WTC11 (cell line): ENCODE measurements around the gene POLK. TPM values are rescaled to one million over a fixed set of nuclear protein-coding genes. Genes with fewer than 3 reads are reported as not detected.

ENCODE experiments used
- ATAC-seq: fragments of 200-7000 bp; cut with Tn5 transposase; 2 replicates; pipeline ENCODE4 v1.10.0; 2021; ENCODE audit warnings: mild to moderate bottlenecking, moderate library complexity
- CTCF ChIA-PET: fragments of 300-600 bp; sonication (Branson Sonifier 250); formaldehyde crosslinking; loops from one replicate; lab custom pipeline; 2021; ENCODE audit warnings: antibody characterized with exemption; lab: Charles Lee
- POLR2A ChIA-PET: fragments of 350-600 bp; sonication (Branson Sonifier 250); formaldehyde crosslinking; loops from one replicate; lab custom pipeline; 2021; ENCODE audit warnings: antibody characterized with exemption; lab: Charles Lee
- DNase-seq: peaks from one replicate; pipeline ENCODE4 v3.0.0; 2021; ENCODE audit warnings: low spot score
- H3K27ac Mint-ChIP-seq: 2 replicates; pipeline ENCODE4 v1.8.0; 2021; ENCODE audit warnings: mixed read lengths
- H3K27me3 Mint-ChIP-seq: 2 replicates; pipeline ENCODE4 v1.8.0; 2021; ENCODE audit warnings: low read depth, mild to moderate bottlenecking, moderate library complexity, mixed read lengths
- H3K36me3 Mint-ChIP-seq: 2 replicates; pipeline ENCODE4 v1.8.0; 2021; ENCODE audit warnings: mixed read lengths
- H3K4me1 Mint-ChIP-seq: 2 replicates; pipeline ENCODE4 v1.8.0; 2022; ENCODE audit warnings: mixed read lengths
- H3K4me3 Mint-ChIP-seq: 2 replicates; pipeline ENCODE4 v1.8.0; 2021; ENCODE audit warnings: mild to moderate bottlenecking, moderate library complexity, mixed read lengths
- H3K9me3 Mint-ChIP-seq: 2 replicates; pipeline ENCODE4 v1.8.0; 2021; ENCODE audit warnings: mixed read lengths
- ATF1 ChIP-seq: sonication (generic); formaldehyde crosslinking; IDR thresholded peaks from 2 replicates; pipeline ENCODE4 v1.8.1; 2023; ENCODE audit warnings: mild to moderate bottlenecking, moderate library complexity, missing genetic modification reagents
- E2F1 ChIP-seq: sonication (generic); formaldehyde crosslinking; IDR thresholded peaks from 2 replicates; pipeline ENCODE4 v1.8.0; 2022; ENCODE audit warnings: mild to moderate bottlenecking, missing genetic modification reagents
- EMX1 ChIP-seq: fragments of 250-450 bp; sonication (Bioruptor Pico); IDR thresholded peaks from 2 replicates; pipeline ENCODE4 v1.8.0; 2021; ENCODE audit warnings: mild to moderate bottlenecking
- ESRRA ChIP-seq: sonication (generic); formaldehyde crosslinking; IDR thresholded peaks from 2 replicates; pipeline ENCODE4 v1.8.1; 2022; ENCODE audit warnings: mild to moderate bottlenecking, missing genetic modification reagents, borderline replicate concordance
- KAT7 ChIP-seq: sonication (generic); formaldehyde crosslinking; IDR thresholded peaks from 2 replicates; pipeline ENCODE4 v1.8.1; 2023; ENCODE audit warnings: missing genetic modification reagents, mild to moderate bottlenecking, borderline replicate concordance
- MAX ChIP-seq: sonication (generic); formaldehyde crosslinking; IDR thresholded peaks from 2 replicates; pipeline ENCODE4 v1.8.0; 2022; ENCODE audit warnings: mild to moderate bottlenecking, missing genetic modification reagents
- NFYB ChIP-seq: sonication (generic); formaldehyde crosslinking; conservative IDR thresholded peaks from 2 replicates; pipeline ENCODE4 v1.8.0; 2022; ENCODE audit warnings: low read depth, missing genetic modification reagents
- NR3C1 ChIP-seq: sonication (generic); formaldehyde crosslinking; conservative IDR thresholded peaks from 2 replicates; pipeline ENCODE4 v1.8.1; 2023; ENCODE audit warnings: low read depth, mild to moderate bottlenecking, missing genetic modification reagents
- PREB ChIP-seq: sonication (generic); formaldehyde crosslinking; IDR thresholded peaks from 2 replicates; pipeline ENCODE4 v1.8.1; 2022; ENCODE audit warnings: mild to moderate bottlenecking, missing genetic modification reagents, moderate library complexity, borderline replicate concordance
- RORB ChIP-seq: fragments of 250-450 bp; sonication (Bioruptor Pico); IDR thresholded peaks from 2 replicates; pipeline ENCODE4 v1.9.0; 2021; ENCODE audit warnings: mild to moderate bottlenecking
- TEAD1 ChIP-seq: sonication (generic); formaldehyde crosslinking; IDR thresholded peaks from 2 replicates; pipeline ENCODE4 v1.8.0; 2022; ENCODE audit warnings: mild to moderate bottlenecking, missing genetic modification reagents
- TEAD4 ChIP-seq: sonication (generic); formaldehyde crosslinking; IDR thresholded peaks from 2 replicates; pipeline ENCODE4 v1.8.0; 2022; ENCODE audit warnings: mild to moderate bottlenecking, missing genetic modification reagents
- ZNF317 ChIP-seq: sonication (generic); formaldehyde crosslinking; IDR thresholded peaks from 2 replicates; pipeline ENCODE4 v1.8.1; 2023; ENCODE audit warnings: low read depth, mild to moderate bottlenecking, moderate library complexity, missing genetic modification reagents, borderline replicate concordance
- ZNF416 ChIP-seq: fragments of 250-450 bp; sonication (Bioruptor Pico); IDR thresholded peaks from 2 replicates; pipeline ENCODE4 v1.9.0; 2021; ENCODE audit warnings: mild to moderate bottlenecking, inconsistent platforms
- ZNF423 ChIP-seq: fragments of 250-450 bp; sonication (Bioruptor Pico); IDR thresholded peaks from 2 replicates; pipeline ENCODE4 v2.1.2; 2022; ENCODE audit warnings: mild to moderate bottlenecking, moderate library complexity
- ZNF671 ChIP-seq: fragments of 250-450 bp; sonication (Bioruptor Pico); IDR thresholded peaks from 2 replicates; pipeline ENCODE4 v1.8.0; 2021; ENCODE audit warnings: mild to moderate bottlenecking
- total RNA-seq: library from RNA; stranded (reverse); gene quantifications from 3 replicates; pipeline ENCODE4 v1.2.3, GENCODE V29; 2021
- TF ChIP-seq, protein P1 (sequence below): fragments of 250-450 bp; sonication (Bioruptor Pico); IDR thresholded peaks from 2 replicates; pipeline ENCODE4 v1.9.0; 2021; ENCODE audit warnings: moderate library complexity, mild to moderate bottlenecking, inconsistent platforms, borderline replicate concordance
- TF ChIP-seq, protein P2 (sequence below): sonication (generic); formaldehyde crosslinking; IDR thresholded peaks from 2 replicates; pipeline ENCODE4 v1.8.1; 2023; ENCODE audit warnings: mild to moderate bottlenecking, missing genetic modification reagents
- TF ChIP-seq, protein P3 (sequence below): sonication (generic); formaldehyde crosslinking; IDR thresholded peaks from 2 replicates; pipeline ENCODE4 v1.8.0; 2022; ENCODE audit warnings: mild to moderate bottlenecking, missing genetic modification reagents
- TF ChIP-seq, protein P4 (sequence below): sonication (generic); formaldehyde crosslinking; IDR thresholded peaks from 2 replicates; pipeline ENCODE4 v1.8.0; 2022; ENCODE audit warnings: missing genetic modification reagents

POLK gene
- total RNA-seq, 1 experiment from 2014 or later = 7.1 TPM

DNA sequence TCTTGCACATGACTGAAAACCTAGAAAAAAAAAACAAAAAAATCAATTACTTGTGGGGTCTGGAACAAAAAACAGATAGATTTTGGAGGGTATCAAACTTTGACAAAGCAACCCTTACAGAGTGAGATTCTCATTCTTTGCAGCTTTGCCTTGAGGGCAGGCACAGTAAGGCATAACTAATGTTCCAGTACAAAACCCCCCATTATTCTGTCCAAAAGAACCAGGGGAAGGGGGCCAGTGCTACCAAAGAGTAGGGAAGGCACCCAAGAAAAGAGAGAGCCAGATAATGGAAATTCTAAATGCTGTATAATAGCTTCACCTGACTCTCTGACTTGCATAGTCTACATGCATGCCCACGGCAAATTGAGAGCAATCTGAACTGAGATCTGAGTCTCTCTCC lies 12.9 kb downstream of the POLK start (continued):
- TF ChIP-seq, protein P1, sequence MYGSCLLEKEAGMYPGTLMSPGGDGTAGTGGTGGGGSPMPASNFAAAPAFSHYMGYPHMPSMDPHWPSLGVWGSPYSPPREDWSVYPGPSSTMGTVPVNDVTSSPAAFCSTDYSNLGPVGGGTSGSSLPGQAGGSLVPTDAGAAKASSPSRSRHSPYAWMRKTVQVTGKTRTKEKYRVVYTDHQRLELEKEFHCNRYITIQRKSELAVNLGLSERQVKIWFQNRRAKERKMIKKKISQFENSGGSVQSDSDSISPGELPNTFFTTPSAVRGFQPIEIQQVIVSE (CRISPR knock-in tag) = no peak
- TF ChIP-seq NFYB (CRISPR knock-in tag) (no peak), NR3C1 (CRISPR knock-in tag) (no peak), ESRRA (CRISPR knock-in tag) (no peak)

GRCh38 chr5:75525344-75525743 lies 13.7 kb downstream of the POLK start:
- no peak for ATAC-seq
- TF ChIP-seq TEAD1 (CRISPR knock-in tag) (no peak), RORB (CRISPR knock-in tag) (no peak), ZNF671 (CRISPR knock-in tag) (no peak), ZNF423 (CRISPR knock-in tag) (no peak), PREB (no peak), ZNF416 (CRISPR knock-in tag) (no peak), TEAD4 (CRISPR knock-in tag) (no peak), ATF1 (CRISPR knock-in tag) (no peak), ZNF317 (no peak), E2F1 (no peak), EMX1 (CRISPR knock-in tag) (no peak), MAX (CRISPR knock-in tag) (no peak), ESRRA (CRISPR knock-in tag) (no peak), KAT7 (CRISPR knock-in tag) (no peak)
- TF ChIP-seq, protein P2, sequence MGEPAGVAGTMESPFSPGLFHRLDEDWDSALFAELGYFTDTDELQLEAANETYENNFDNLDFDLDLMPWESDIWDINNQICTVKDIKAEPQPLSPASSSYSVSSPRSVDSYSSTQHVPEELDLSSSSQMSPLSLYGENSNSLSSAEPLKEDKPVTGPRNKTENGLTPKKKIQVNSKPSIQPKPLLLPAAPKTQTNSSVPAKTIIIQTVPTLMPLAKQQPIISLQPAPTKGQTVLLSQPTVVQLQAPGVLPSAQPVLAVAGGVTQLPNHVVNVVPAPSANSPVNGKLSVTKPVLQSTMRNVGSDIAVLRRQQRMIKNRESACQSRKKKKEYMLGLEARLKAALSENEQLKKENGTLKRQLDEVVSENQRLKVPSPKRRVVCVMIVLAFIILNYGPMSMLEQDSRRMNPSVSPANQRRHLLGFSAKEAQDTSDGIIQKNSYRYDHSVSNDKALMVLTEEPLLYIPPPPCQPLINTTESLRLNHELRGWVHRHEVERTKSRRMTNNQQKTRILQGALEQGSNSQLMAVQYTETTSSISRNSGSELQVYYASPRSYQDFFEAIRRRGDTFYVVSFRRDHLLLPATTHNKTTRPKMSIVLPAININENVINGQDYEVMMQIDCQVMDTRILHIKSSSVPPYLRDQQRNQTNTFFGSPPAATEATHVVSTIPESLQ (CRISPR knock-in tag) = no peak
- TF ChIP-seq, protein P3, sequence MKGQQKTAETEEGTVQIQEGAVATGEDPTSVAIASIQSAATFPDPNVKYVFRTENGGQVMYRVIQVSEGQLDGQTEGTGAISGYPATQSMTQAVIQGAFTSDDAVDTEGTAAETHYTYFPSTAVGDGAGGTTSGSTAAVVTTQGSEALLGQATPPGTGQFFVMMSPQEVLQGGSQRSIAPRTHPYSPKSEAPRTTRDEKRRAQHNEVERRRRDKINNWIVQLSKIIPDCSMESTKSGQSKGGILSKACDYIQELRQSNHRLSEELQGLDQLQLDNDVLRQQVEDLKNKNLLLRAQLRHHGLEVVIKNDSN = no peak
- TF ChIP-seq, protein P1 (CRISPR knock-in tag) = no peak
- TF ChIP-seq, protein P4, sequence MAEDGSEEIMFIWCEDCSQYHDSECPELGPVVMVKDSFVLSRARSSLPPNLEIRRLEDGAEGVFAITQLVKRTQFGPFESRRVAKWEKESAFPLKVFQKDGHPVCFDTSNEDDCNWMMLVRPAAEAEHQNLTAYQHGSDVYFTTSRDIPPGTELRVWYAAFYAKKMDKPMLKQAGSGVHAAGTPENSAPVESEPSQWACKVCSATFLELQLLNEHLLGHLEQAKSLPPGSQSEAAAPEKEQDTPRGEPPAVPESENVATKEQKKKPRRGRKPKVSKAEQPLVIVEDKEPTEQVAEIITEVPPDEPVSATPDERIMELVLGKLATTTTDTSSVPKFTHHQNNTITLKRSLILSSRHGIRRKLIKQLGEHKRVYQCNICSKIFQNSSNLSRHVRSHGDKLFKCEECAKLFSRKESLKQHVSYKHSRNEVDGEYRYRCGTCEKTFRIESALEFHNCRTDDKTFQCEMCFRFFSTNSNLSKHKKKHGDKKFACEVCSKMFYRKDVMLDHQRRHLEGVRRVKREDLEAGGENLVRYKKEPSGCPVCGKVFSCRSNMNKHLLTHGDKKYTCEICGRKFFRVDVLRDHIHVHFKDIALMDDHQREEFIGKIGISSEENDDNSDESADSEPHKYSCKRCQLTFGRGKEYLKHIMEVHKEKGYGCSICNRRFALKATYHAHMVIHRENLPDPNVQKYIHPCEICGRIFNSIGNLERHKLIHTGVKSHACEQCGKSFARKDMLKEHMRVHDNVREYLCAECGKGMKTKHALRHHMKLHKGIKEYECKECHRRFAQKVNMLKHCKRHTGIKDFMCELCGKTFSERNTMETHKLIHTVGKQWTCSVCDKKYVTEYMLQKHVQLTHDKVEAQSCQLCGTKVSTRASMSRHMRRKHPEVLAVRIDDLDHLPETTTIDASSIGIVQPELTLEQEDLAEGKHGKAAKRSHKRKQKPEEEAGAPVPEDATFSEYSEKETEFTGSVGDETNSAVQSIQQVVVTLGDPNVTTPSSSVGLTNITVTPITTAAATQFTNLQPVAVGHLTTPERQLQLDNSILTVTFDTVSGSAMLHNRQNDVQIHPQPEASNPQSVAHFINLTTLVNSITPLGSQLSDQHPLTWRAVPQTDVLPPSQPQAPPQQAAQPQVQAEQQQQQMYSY (CRISPR knock-in tag) = no peak
- Mint-ChIP-seq H3K4me3 (no peak overlapping the region), H3K27ac (no peak overlapping the region), H3K4me1 (peaks cover 4% of the 10 kb centered on the region), H3K36me3 (peaks cover 15% of the 10 kb centered on the region), H3K9me3 (peaks cover 18% of the 10 kb centered on the region), H3K27me3 (no peaks in the 10 kb centered on the region)
- ChIA-PET POLR2A (no interaction called here), CTCF (no interaction called here)
- DNase-seq = no peak
